WTC11 (cell line): Measurements from ENCODE around the gene MAB21L4. TPM values are rescaled to one million over a fixed set of nuclear protein-coding genes. Genes with fewer than 3 reads are reported as not detected.

Source experiments
- ATAC-seq: fragments of 200-7000 bp; cut with Tn5 transposase; 2 replicates; pipeline ENCODE4 v1.10.0; 2021; ENCODE audit warnings: mild to moderate bottlenecking, moderate library complexity
- CTCF ChIA-PET: fragments of 300-600 bp; sonication (Branson Sonifier 250); formaldehyde crosslinking; loops from one replicate; lab custom pipeline; 2021; ENCODE audit warnings: antibody characterized with exemption; lab: Charles Lee
- POLR2A ChIA-PET: fragments of 350-600 bp; sonication (Branson Sonifier 250); formaldehyde crosslinking; loops from one replicate; lab custom pipeline; 2021; ENCODE audit warnings: antibody characterized with exemption; lab: Charles Lee
- DNase-seq: peaks from one replicate; pipeline ENCODE4 v3.0.0; 2021; ENCODE audit warnings: low spot score
- H3K27ac Mint-ChIP-seq: 2 replicates; pipeline ENCODE4 v1.8.0; 2021; ENCODE audit warnings: mixed read lengths
- H3K27me3 Mint-ChIP-seq: 2 replicates; pipeline ENCODE4 v1.8.0; 2021; ENCODE audit warnings: low read depth, mild to moderate bottlenecking, moderate library complexity, mixed read lengths
- H3K36me3 Mint-ChIP-seq: 2 replicates; pipeline ENCODE4 v1.8.0; 2021; ENCODE audit warnings: mixed read lengths
- H3K4me1 Mint-ChIP-seq: 2 replicates; pipeline ENCODE4 v1.8.0; 2022; ENCODE audit warnings: mixed read lengths
- H3K4me3 Mint-ChIP-seq: 2 replicates; pipeline ENCODE4 v1.8.0; 2021; ENCODE audit warnings: mild to moderate bottlenecking, moderate library complexity, mixed read lengths
- H3K9me3 Mint-ChIP-seq: 2 replicates; pipeline ENCODE4 v1.8.0; 2021; ENCODE audit warnings: mixed read lengths
- ATF1 ChIP-seq: sonication (generic); formaldehyde crosslinking; IDR thresholded peaks from 2 replicates; pipeline ENCODE4 v1.8.1; 2023; ENCODE audit warnings: mild to moderate bottlenecking, moderate library complexity, missing genetic modification reagents
- CBFB ChIP-seq: sonication (generic); formaldehyde crosslinking; IDR thresholded peaks from 2 replicates; pipeline ENCODE4 v1.8.1; 2022; ENCODE audit warnings: mild to moderate bottlenecking, low read depth, missing genetic modification reagents
- CREM ChIP-seq: sonication (generic); formaldehyde crosslinking; IDR thresholded peaks from 2 replicates; pipeline ENCODE4 v1.8.1; 2022; ENCODE audit warnings: mild to moderate bottlenecking, missing genetic modification reagents, moderate library complexity
- GTF2I ChIP-seq: fragments of 250-450 bp; sonication (Bioruptor Pico); conservative IDR thresholded peaks from 2 replicates; pipeline ENCODE4 v1.4.0; 2021; ENCODE audit warnings: mild to moderate bottlenecking
- JAZF1 ChIP-seq: fragments of 250-450 bp; sonication (Bioruptor Pico); IDR thresholded peaks from 2 replicates; pipeline ENCODE4 v1.9.0; 2021; ENCODE audit warnings: moderate library complexity, mild to moderate bottlenecking, inconsistent platforms
- KAT7 ChIP-seq: sonication (generic); formaldehyde crosslinking; IDR thresholded peaks from 2 replicates; pipeline ENCODE4 v1.8.1; 2023; ENCODE audit warnings: missing genetic modification reagents, mild to moderate bottlenecking, borderline replicate concordance
- MAX ChIP-seq: sonication (generic); formaldehyde crosslinking; IDR thresholded peaks from 2 replicates; pipeline ENCODE4 v1.8.0; 2022; ENCODE audit warnings: mild to moderate bottlenecking, missing genetic modification reagents
- MXD4 ChIP-seq: fragments of 250-450 bp; sonication (Bioruptor Pico); IDR thresholded peaks from 2 replicates; pipeline ENCODE4 v1.8.0; 2021; ENCODE audit warnings: mild to moderate bottlenecking, moderate library complexity, borderline replicate concordance
- MYBL2 ChIP-seq: sonication (generic); formaldehyde crosslinking; IDR thresholded peaks from 2 replicates; pipeline ENCODE4 v1.8.1; 2023; ENCODE audit warnings: mild to moderate bottlenecking, moderate library complexity, missing genetic modification reagents
- PRRX2 ChIP-seq: fragments of 250-450 bp; sonication (Bioruptor Pico); IDR thresholded peaks from 2 replicates; pipeline ENCODE4 v1.8.0; 2021; ENCODE audit warnings: mild to moderate bottlenecking
- SOX15 ChIP-seq: fragments of 250-450 bp; sonication (Bioruptor Pico); IDR thresholded peaks from 2 replicates; pipeline ENCODE4 v1.9.0; 2021; ENCODE audit warnings: mild to moderate bottlenecking
- TCF7 ChIP-seq: sonication (generic); formaldehyde crosslinking; IDR thresholded peaks from 2 replicates; pipeline ENCODE4 v1.8.0; 2022; ENCODE audit warnings: mild to moderate bottlenecking, low read depth, missing genetic modification reagents, moderate library complexity
- TEAD1 ChIP-seq: sonication (generic); formaldehyde crosslinking; IDR thresholded peaks from 2 replicates; pipeline ENCODE4 v1.8.0; 2022; ENCODE audit warnings: mild to moderate bottlenecking, missing genetic modification reagents
- USF1 ChIP-seq: sonication (generic); formaldehyde crosslinking; IDR thresholded peaks from 2 replicates; pipeline ENCODE4 v1.8.0; 2022; ENCODE audit warnings: mild to moderate bottlenecking, missing genetic modification reagents
- USF2 ChIP-seq: sonication (generic); formaldehyde crosslinking; IDR thresholded peaks from 2 replicates; pipeline ENCODE4 v1.8.1; 2023; ENCODE audit warnings: mild to moderate bottlenecking, missing genetic modification reagents, moderate library complexity
- ZBTB21 ChIP-seq: sonication (generic); formaldehyde crosslinking; IDR thresholded peaks from 2 replicates; pipeline ENCODE4 v1.8.1; 2023; ENCODE audit warnings: mild to moderate bottlenecking, missing genetic modification reagents, borderline replicate concordance
- ZNF219 ChIP-seq: sonication (generic); formaldehyde crosslinking; IDR thresholded peaks from 2 replicates; pipeline ENCODE4 v1.8.0; 2023; ENCODE audit warnings: missing genetic modification reagents, mild to moderate bottlenecking, borderline replicate concordance
- ZNF232 ChIP-seq: sonication (generic); formaldehyde crosslinking; IDR thresholded peaks from 2 replicates; pipeline ENCODE4 v1.8.0; 2022; ENCODE audit warnings: mild to moderate bottlenecking, missing genetic modification reagents
- ZNF263 ChIP-seq: sonication (generic); formaldehyde crosslinking; IDR thresholded peaks from 2 replicates; pipeline ENCODE4 v1.8.1; 2022; ENCODE audit warnings: low read depth, mild to moderate bottlenecking, moderate library complexity, missing genetic modification reagents
- ZNF671 ChIP-seq: fragments of 250-450 bp; sonication (Bioruptor Pico); IDR thresholded peaks from 2 replicates; pipeline ENCODE4 v1.8.0; 2021; ENCODE audit warnings: mild to moderate bottlenecking
- total RNA-seq: library from RNA; stranded (reverse); gene quantifications from 3 replicates; pipeline ENCODE4 v1.2.3, GENCODE V29; 2021
- TF ChIP-seq, protein P1 (sequence below): sonication (generic); formaldehyde crosslinking; conservative IDR thresholded peaks from 2 replicates; pipeline ENCODE4 v1.8.1; 2022; ENCODE audit warnings: mild to moderate bottlenecking, missing genetic modification reagents
- TF ChIP-seq, protein P2 (sequence below): fragments of 200-600 bp; IDR thresholded peaks from 2 replicates; pipeline ENCODE4 v1.8.0; 2022; ENCODE audit warnings: antibody characterized with exemption
- TF ChIP-seq, protein P3 (sequence below): fragments of 250-450 bp; sonication (Bioruptor Pico); IDR thresholded peaks from 2 replicates; pipeline ENCODE4 v1.9.0; 2021; ENCODE audit warnings: mild to moderate bottlenecking

Gene MAB21L4
- total RNA-seq, 1 experiment from 2014 or later: not detected

GRCh38 chr2:240865391-240865790, 30.6 kb downstream of the MAB21L4 start (continued):
- TF ChIP-seq, protein P1, sequence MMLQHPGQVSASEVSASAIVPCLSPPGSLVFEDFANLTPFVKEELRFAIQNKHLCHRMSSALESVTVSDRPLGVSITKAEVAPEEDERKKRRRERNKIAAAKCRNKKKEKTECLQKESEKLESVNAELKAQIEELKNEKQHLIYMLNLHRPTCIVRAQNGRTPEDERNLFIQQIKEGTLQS (CRISPR knock-in tag): no peak

DNA sequence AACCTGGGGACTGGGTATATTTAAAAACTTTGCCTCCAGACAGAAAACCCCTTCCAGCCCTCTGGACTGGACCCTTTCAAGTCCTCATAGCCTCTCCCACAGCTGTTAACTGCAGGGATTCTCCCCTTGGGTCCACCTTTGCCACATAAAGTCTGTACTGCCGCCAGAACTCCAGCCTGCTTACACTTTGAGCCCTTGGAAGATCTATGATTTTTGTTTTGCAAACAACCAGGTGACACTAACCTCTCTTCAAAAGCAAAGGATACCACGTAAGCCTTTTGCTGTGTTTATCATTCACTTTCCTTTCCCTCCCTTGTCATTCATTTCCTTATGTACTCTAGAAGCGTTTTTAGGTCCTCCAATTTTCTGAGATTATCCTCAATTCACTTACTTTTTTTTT, 31.5 kb downstream of the MAB21L4 start:
- H3K4me1 Mint-ChIP-seq: no peaks in the 10 kb centered on the region
- POLR2A ChIA-PET: no interaction called here
- CTCF ChIA-PET: interaction anchor here (0.7 to 1.8 kb wide), 2 partner anchors 50 to 606 kb away, joined by 3 to 7 read pairs; no protein-coding TSS in a partner anchor
- no peak for ATAC-seq
- TF ChIP-seq MAX (no peak), ZNF219 (no peak), CREM (CRISPR knock-in tag) (no peak), KAT7 (CRISPR knock-in tag) (no peak), PRRX2 (CRISPR knock-in tag) (no peak)
- TF ChIP-seq, protein P2, sequence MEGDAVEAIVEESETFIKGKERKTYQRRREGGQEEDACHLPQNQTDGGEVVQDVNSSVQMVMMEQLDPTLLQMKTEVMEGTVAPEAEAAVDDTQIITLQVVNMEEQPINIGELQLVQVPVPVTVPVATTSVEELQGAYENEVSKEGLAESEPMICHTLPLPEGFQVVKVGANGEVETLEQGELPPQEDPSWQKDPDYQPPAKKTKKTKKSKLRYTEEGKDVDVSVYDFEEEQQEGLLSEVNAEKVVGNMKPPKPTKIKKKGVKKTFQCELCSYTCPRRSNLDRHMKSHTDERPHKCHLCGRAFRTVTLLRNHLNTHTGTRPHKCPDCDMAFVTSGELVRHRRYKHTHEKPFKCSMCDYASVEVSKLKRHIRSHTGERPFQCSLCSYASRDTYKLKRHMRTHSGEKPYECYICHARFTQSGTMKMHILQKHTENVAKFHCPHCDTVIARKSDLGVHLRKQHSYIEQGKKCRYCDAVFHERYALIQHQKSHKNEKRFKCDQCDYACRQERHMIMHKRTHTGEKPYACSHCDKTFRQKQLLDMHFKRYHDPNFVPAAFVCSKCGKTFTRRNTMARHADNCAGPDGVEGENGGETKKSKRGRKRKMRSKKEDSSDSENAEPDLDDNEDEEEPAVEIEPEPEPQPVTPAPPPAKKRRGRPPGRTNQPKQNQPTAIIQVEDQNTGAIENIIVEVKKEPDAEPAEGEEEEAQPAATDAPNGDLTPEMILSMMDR: no peak
- TF ChIP-seq, all 79 proteins: peak for 0
- H3K9me3 Mint-ChIP-seq: no peaks in the 10 kb centered on the region
- no peak overlapping the region for H3K4me3 Mint-ChIP-seq
- DNase-seq: no peak
- no peaks in the 10 kb centered on the region for H3K36me3 Mint-ChIP-seq
- no peak overlapping the region for H3K27ac Mint-ChIP-seq
- H3K27me3 Mint-ChIP-seq: no peaks in the 10 kb centered on the region; the same call in 1 of the 2 replicates

DNA sequence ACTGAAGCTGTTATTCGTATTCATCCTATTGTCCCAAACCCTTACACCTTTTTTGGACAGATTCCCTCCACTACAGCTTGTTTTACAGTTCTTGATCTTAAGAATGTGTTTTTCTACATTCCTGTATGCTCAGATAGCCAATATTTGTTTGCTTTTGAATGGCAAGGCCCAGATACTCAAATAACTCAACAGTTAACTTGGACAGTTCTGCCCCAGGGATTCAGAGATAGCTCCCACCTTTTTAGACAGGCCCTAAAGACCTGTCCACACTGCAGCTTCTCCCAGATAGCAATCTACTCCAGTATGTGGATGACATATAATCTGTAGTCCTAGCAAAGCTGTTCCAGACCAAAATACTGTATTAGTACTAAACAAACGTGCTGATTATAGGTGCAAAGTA, 34.4 kb downstream of the MAB21L4 start:
- CTCF ChIA-PET: interaction anchor here (2.5 kb wide), 1 partner anchor 10 kb away, joined by 16 read pairs; no protein-coding TSS in a partner anchor
- Mint-ChIP-seq H3K4me3 (no peak overlapping the region), H3K27ac (no peak overlapping the region), H3K4me1 (no peaks in the 10 kb centered on the region), H3K36me3 (no peaks in the 10 kb centered on the region), H3K9me3 (no peaks in the 10 kb centered on the region), H3K27me3 (no peaks in the 10 kb centered on the region; the same call in 1 of the 2 replicates)
- POLR2A ChIA-PET: interaction anchor here (0.5 kb wide), 1 partner anchor 626 kb away, joined by 7 read pairs; no protein-coding TSS in a partner anchor
- TF ChIP-seq, protein P2: no peak
- TF ChIP-seq ATF1 (CRISPR knock-in tag) (no peak), ZNF263 (no peak), USF1 (no peak), ZNF232 (CRISPR knock-in tag) (no peak), CBFB (CRISPR knock-in tag) (no peak), CREM (CRISPR knock-in tag) (no peak), TEAD1 (CRISPR knock-in tag) (no peak), SOX15 (CRISPR knock-in tag) (no peak), USF2 (CRISPR knock-in tag) (no peak), ZNF671 (no peak), MYBL2 (no peak), GTF2I (CRISPR knock-in tag) (no peak), JAZF1 (CRISPR knock-in tag) (no peak), ZBTB21 (CRISPR knock-in tag) (no peak), TCF7 (CRISPR knock-in tag) (no peak), MXD4 (CRISPR knock-in tag) (no peak)
- TF ChIP-seq, protein P1 (CRISPR knock-in tag): no peak
- TF ChIP-seq, protein P3, sequence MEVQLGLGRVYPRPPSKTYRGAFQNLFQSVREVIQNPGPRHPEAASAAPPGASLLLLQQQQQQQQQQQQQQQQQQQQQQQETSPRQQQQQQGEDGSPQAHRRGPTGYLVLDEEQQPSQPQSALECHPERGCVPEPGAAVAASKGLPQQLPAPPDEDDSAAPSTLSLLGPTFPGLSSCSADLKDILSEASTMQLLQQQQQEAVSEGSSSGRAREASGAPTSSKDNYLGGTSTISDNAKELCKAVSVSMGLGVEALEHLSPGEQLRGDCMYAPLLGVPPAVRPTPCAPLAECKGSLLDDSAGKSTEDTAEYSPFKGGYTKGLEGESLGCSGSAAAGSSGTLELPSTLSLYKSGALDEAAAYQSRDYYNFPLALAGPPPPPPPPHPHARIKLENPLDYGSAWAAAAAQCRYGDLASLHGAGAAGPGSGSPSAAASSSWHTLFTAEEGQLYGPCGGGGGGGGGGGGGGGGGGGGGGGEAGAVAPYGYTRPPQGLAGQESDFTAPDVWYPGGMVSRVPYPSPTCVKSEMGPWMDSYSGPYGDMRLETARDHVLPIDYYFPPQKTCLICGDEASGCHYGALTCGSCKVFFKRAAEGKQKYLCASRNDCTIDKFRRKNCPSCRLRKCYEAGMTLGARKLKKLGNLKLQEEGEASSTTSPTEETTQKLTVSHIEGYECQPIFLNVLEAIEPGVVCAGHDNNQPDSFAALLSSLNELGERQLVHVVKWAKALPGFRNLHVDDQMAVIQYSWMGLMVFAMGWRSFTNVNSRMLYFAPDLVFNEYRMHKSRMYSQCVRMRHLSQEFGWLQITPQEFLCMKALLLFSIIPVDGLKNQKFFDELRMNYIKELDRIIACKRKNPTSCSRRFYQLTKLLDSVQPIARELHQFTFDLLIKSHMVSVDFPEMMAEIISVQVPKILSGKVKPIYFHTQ (CRISPR knock-in tag): no peak
- no peak for ATAC-seq
- DNase-seq: no peak
